K562 (cell line): Measurements from ENCODE around the gene VIT. TPM values are rescaled to one million over a fixed set of nuclear protein-coding genes. Genes with fewer than 3 reads are reported as not detected.
A peak's percentile ranks its signal among the peaks of the same experiment; 100 is the strongest.

Experiments
- CHD1 ChIP-seq: fragments of 200-600 bp; sonication (generic); IDR thresholded peaks from one replicate; pipeline ENCODE4 v1.6.1; 2012; ENCODE audit warnings: mild to moderate bottlenecking, moderate library complexity, low read length, inconsistent platforms
- HMGN3 ChIP-seq: IDR thresholded peaks from 2 replicates; pipeline ENCODE4 v1.6.1; 2011; ENCODE audit warnings: borderline replicate concordance, low read depth, mild to moderate bottlenecking, mixed read lengths, low read length; ENCODE audit not compliant: insufficient read length; ENCODE audit errors: extremely low read depth
- KDM1A ChIP-seq, 2 experiments: fragments of 450-650 bp; IDR thresholded peaks; 2 replicates each; pipeline ENCODE4 v1.6.1; 2016; ENCODE audit warnings: mild to moderate bottlenecking in 2 of 2
- LEF1 ChIP-seq: fragments of 450-650 bp; IDR thresholded peaks from 2 replicates; pipeline ENCODE4 v1.6.1; 2016; ENCODE audit warnings: mild to moderate bottlenecking
- NR2C1 ChIP-seq, 2 experiments: fragments of 450-650 bp; IDR thresholded peaks; 2 replicates each; pipeline ENCODE4 v1.6.1; 2017; ENCODE audit warnings: mild to moderate bottlenecking in 2 of 2, antibody characterized with exemption in 1 of 2, inconsistent platforms in 1 of 2, missing compliant biosample characterization in 1 of 2, missing genetic modification characterization in 1 of 2
- NRF1 ChIP-seq, 2 experiments: fragments of 450-650 bp; IDR thresholded peaks in 1 of 2; conservative IDR thresholded peaks in 1 of 2; 2 replicates each; pipeline ENCODE4 v1.6.1; 2014; ENCODE audit warnings: mild to moderate bottlenecking in 2 of 2
- PYGO2 ChIP-seq: fragments of 450-650 bp; IDR thresholded peaks from 2 replicates; pipeline ENCODE4 v1.6.1; 2016; ENCODE audit warnings: mild to moderate bottlenecking, missing genetic modification characterization, moderate library complexity, missing compliant biosample characterization
- REST ChIP-seq, 2 experiments: fragments of 450-650 bp; formaldehyde crosslinking in 1 of 2; IDR thresholded peaks; 2 replicates each; pipeline versions ENCODE4 v1.4.0 to v1.6.1; 2014 to 2020; ENCODE audit warnings: mild to moderate bottlenecking in 2 of 2, borderline replicate concordance in 1 of 2, low read depth in 1 of 2
- TCF7L2 ChIP-seq: fragments of 150-350 bp; IDR thresholded peaks from 2 replicates; pipeline ENCODE4 v1.6.1; 2016; ENCODE audit warnings: low read depth, mild to moderate bottlenecking, low read length, moderate library complexity
- XRCC4 ChIP-seq: IDR thresholded peaks from one replicate; pipeline ENCODE4 v1.6.1; 2011; ENCODE audit not compliant: insufficient read depth, insufficient read length; ENCODE audit errors: extremely low read depth
- ZNF134 ChIP-seq: fragments of 250-450 bp; sonication (Bioruptor Pico); conservative IDR thresholded peaks from 2 replicates; pipeline ENCODE4 v1.4.0; 2020
- ZNF408 ChIP-seq: fragments of 250-450 bp; sonication (Bioruptor Pico); IDR thresholded peaks from 2 replicates; pipeline ENCODE4 v1.4.0; 2020; ENCODE audit warnings: low read depth, mild to moderate bottlenecking, moderate library complexity
- ZNF699 ChIP-seq: fragments of 250-450 bp; sonication (Bioruptor Pico); IDR thresholded peaks from 2 replicates; pipeline ENCODE4 v1.8.0; 2021; ENCODE audit warnings: mild to moderate bottlenecking, moderate library complexity; ENCODE audit not compliant: insufficient replicate concordance
- polyA plus RNA-seq, 8 experiments: library from polyadenylated mRNA; depleted of rRNA in 4 of 8; stranded (reverse) in 5 of 8; unstranded in 3 of 8; fragments of >200 nt; fragmentation: Nextera tagmentation in 2 of 8; fragmentation: Illumina TruSeq in 1 of 8; extraction: Ambion mirVana in 2 of 8; extraction: Trizol in 1 of 8; gene quantifications; 2 replicates each; pipeline versions ENCODE4 v1.2.1 to v1.2.3, GENCODE V29; 2011 to 2014; ENCODE audit warnings: inconsistent platforms in 1 of 8, missing spikeins in 1 of 8
- total RNA-seq, 7 experiments: library from RNA; depleted of rRNA in 6 of 7; stranded (reverse); fragments of >200 nt in 6 of 7; fragmentation: Illumina TruSeq in 2 of 7; extraction: Trizol in 2 of 7; gene quantifications; 2 replicates each; pipeline versions ENCODE4 v1.2.1 to v1.2.3, GENCODE V29; 2011 to 2021; ENCODE audit warnings: low replicate concordance in 1 of 7
- TF ChIP-seq, protein P1 (sequence below), 2 experiments: fragments of 150-350 bp in 1 of 2; IDR thresholded peaks; 2 replicates each; pipeline ENCODE4 v1.6.1; 2012 to 2016; ENCODE audit warnings: low read depth in 2 of 2, low read length in 2 of 2, mild to moderate bottlenecking in 1 of 2, moderate library complexity in 1 of 2
- TF ChIP-seq, protein P2 (sequence below): fragments of 250-450 bp; sonication (Bioruptor Pico); IDR thresholded peaks from 2 replicates; pipeline ENCODE4 v1.8.0; 2021; ENCODE audit warnings: moderate library complexity, mild to moderate bottlenecking, inconsistent platforms

VIT gene
- total and polyA plus RNA-seq, 9 of the 15 experiments (the other 6 are each of a cell fraction or from before 2014, with no cell fraction given) = not detected

- TF ChIP-seq XRCC4 (no peak), KDM1A (IDR thresholded peaks at IDR 0.05) (no peak), TCF7L2 (no peak), ZNF699 (CRISPR knock-in tag) (no peak), ZNF134 (CRISPR knock-in tag) (no peak), PYGO2 (tag) (no peak), HMGN3 (no peak), LEF1 (peak; percentile 17; the same call in 1 of the 2 replicates), REST (IDR thresholded peaks at IDR 0.05; ENCODE audit: borderline replicate concordance) (no peak), REST (CRISPR knock-in tag; IDR thresholded peaks at IDR 0.05; ENCODE audit: low read depth) (no peak), CHD1 (no peak), NR2C1 (IDR thresholded peaks at IDR 0.05) (no peak), NR2C1 (tag; IDR thresholded peaks at IDR 0.05) (peak; percentile 23; the same call in 1 of the 2 replicates), NRF1 (conservative IDR thresholded peaks at IDR 0.05 in 1 of 2, IDR thresholded peaks at IDR 0.05 in 1 of 2) (0 out of 4 replicates have a peak, but pooled peaks of 1 of the 2 experiments have one; percentile 11), ZNF408 (CRISPR knock-in tag) (no peak)
- TF ChIP-seq, protein P1, sequence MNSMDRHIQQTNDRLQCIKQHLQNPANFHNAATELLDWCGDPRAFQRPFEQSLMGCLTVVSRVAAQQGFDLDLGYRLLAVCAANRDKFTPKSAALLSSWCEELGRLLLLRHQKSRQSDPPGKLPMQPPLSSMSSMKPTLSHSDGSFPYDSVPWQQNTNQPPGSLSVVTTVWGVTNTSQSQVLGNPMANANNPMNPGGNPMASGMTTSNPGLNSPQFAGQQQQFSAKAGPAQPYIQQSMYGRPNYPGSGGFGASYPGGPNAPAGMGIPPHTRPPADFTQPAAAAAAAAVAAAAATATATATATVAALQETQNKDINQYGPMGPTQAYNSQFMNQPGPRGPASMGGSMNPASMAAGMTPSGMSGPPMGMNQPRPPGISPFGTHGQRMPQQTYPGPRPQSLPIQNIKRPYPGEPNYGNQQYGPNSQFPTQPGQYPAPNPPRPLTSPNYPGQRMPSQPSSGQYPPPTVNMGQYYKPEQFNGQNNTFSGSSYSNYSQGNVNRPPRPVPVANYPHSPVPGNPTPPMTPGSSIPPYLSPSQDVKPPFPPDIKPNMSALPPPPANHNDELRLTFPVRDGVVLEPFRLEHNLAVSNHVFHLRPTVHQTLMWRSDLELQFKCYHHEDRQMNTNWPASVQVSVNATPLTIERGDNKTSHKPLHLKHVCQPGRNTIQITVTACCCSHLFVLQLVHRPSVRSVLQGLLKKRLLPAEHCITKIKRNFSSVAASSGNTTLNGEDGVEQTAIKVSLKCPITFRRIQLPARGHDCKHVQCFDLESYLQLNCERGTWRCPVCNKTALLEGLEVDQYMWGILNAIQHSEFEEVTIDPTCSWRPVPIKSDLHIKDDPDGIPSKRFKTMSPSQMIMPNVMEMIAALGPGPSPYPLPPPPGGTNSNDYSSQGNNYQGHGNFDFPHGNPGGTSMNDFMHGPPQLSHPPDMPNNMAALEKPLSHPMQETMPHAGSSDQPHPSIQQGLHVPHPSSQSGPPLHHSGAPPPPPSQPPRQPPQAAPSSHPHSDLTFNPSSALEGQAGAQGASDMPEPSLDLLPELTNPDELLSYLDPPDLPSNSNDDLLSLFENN (IDR thresholded peaks at IDR 0.05; ENCODE audit: low read depth in 2 of 2, low read length in 2 of 2) = no peak
- TF ChIP-seq, protein P2, sequence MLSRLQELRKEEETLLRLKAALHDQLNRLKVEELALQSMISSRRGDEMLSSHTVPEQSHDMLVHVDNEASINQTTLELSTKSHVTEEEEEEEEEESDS = no peak
Measured at GRCh38 chr2:36650031-36650829, 46.3 kb upstream of the VIT start (continued).
